Measurements from ENCODE around the gene BBS5. TPM values are rescaled to one million over a fixed set of nuclear protein-coding genes. Genes with fewer than 3 reads are reported as not detected.
"Not testable (repeated sequence)": the region's sequence is repeated elsewhere in the genome, so short reads cannot be mapped to it uniquely, and the experiment has no call there.

Gene BBS5
- total RNA-seq, 1 donor from 2014 or later: 10.1 TPM

DNA sequence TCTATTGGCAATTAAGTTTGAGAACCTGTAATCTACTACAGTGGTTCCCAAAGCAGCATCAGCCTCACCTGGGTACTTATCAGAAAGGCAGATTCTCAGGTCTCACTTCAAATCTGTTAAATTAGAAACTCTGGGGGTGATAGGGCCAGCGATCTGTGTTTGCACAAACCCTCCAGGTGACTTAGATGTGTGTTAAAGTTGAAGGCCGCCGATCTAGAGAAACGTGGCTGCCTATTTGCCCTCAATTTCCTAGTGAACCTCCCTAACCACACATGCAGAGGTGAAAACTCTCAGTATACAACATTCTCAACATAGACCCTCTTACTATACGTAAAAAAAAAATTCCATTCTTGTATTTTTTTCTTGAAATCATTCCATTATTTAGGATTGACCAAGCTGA, 44.4 kb downstream of the BBS5 start:
- DNase-seq (ENCODE audit: low read depth, low spot score): no peak
- Mint-ChIP-seq H3K36me3 (ENCODE audit: low read depth) (no peaks in the 10 kb centered on the region), H3K27me3 (ENCODE audit: low read depth) (no peaks in the 10 kb centered on the region), H3K4me3 (no peak overlapping the region), H3K4me1 (peaks cover 14% of the 10 kb centered on the region), H3K27ac (ENCODE audit: unreplicated experiment) (no peak overlapping the region), H3K9me3 (no peaks in the 10 kb centered on the region)
- TF ChIP-seq CTCF (conservative IDR thresholded peaks at IDR 0.05): no peak

DNA sequence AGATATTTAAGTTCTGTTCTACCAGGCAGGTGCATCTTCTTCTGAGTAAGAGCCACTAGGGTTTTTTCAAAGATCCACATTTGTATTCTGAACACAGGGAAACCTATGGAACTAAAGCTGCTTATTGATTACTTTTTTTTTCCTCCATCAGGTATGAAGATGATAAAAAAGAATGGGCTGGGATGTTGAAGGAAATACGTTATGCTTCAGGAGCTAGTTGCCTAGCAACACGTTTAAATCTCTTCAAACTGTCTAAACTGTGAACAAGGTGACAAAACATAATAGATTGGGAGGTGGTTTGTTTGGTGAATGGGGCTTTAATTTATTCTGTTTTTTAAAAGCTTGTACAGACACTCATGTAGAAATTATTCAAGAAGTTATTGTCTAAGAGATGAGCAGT, 46.1 kb downstream of the BBS5 start:
- Mint-ChIP-seq H3K9me3 (no peaks in the 10 kb centered on the region), H3K4me1 (peaks cover 14% of the 10 kb centered on the region), H3K36me3 (ENCODE audit: low read depth) (peaks cover 7% of the 10 kb centered on the region), H3K27me3 (ENCODE audit: low read depth) (no peaks in the 10 kb centered on the region), H3K27ac (ENCODE audit: unreplicated experiment) (no peak overlapping the region), H3K4me3 (no peak overlapping the region)
- no peak for DNase-seq (ENCODE audit: low read depth, low spot score)
- TF ChIP-seq CTCF (conservative IDR thresholded peaks at IDR 0.05): no peak

- Mint-ChIP-seq H3K9me3 (no peaks in the 10 kb centered on the region), H3K4me3 (no peak overlapping the region), H3K36me3 (ENCODE audit: low read depth) (peaks cover 7% of the 10 kb centered on the region), H3K27ac (ENCODE audit: unreplicated experiment) (no peak overlapping the region), H3K4me1 (peaks cover 14% of the 10 kb centered on the region), H3K27me3 (ENCODE audit: low read depth) (no peaks in the 10 kb centered on the region)
- no peak for DNase-seq (ENCODE audit: low read depth, low spot score)
- no peak for TF ChIP-seq CTCF (conservative IDR thresholded peaks at IDR 0.05)
These were observed 47.2 kb downstream of the BBS5 start for GRCh38 chr2:169526451-169526850.

- H3K4me3 Mint-ChIP-seq: no peak overlapping the region
- H3K9me3 Mint-ChIP-seq: no peaks in the 10 kb centered on the region
- peaks cover 14% of the 10 kb centered on the region for H3K4me1 Mint-ChIP-seq
- H3K27me3 Mint-ChIP-seq (ENCODE audit: low read depth): no peaks in the 10 kb centered on the region
- peak; percentile 88 for TF ChIP-seq CTCF (conservative IDR thresholded peaks at IDR 0.05)
- H3K27ac Mint-ChIP-seq (ENCODE audit: unreplicated experiment): no peak overlapping the region
- DNase-seq (ENCODE audit: low read depth, low spot score): peak; percentile 74
- H3K36me3 Mint-ChIP-seq (ENCODE audit: low read depth): peaks cover 7% of the 10 kb centered on the region
These were observed 49.0 kb downstream of the BBS5 start for GRCh38 chr2:169528271-169528701.

GRCh38 chr2:169539460-169539859, 60.2 kb downstream of the BBS5 start:
- H3K4me1 Mint-ChIP-seq; DNase-seq (ENCODE audit: low read depth, low spot score); H3K27me3 Mint-ChIP-seq (ENCODE audit: low read depth); H3K4me3 Mint-ChIP-seq; H3K36me3 Mint-ChIP-seq (ENCODE audit: low read depth); H3K9me3 Mint-ChIP-seq; H3K27ac Mint-ChIP-seq (ENCODE audit: unreplicated experiment): not testable (repeated sequence)

DNA sequence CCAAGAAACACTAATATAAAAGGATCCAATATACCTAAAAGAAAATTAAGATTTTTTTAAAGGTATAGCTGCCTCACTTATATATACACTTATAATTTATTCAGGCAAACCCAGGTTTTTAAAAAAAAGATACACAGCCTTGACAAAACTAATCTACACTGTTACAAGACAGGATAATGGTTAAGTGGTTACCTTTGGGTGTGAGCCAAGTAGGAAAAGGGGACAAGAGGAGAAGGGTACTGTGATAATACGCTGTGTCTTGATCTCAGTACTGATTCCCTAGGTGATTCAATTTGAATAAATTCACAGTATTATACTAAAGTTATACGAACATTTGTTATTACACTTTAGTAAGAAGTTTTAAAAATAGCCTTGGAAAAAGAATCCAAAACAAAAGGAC, 60.9 kb downstream of the BBS5 start:
- H3K27ac Mint-ChIP-seq (ENCODE audit: unreplicated experiment): no peak overlapping the region
- no peaks in the 10 kb centered on the region for H3K27me3 Mint-ChIP-seq (ENCODE audit: low read depth)

More for the DNA sequence above, 60.9 kb downstream of the BBS5 start:
- DNase-seq (ENCODE audit: low read depth, low spot score): no peak
- no peak for TF ChIP-seq CTCF (conservative IDR thresholded peaks at IDR 0.05)
- Mint-ChIP-seq H3K4me3 (no peak overlapping the region), H3K36me3 (ENCODE audit: low read depth) (peaks cover 5% of the 10 kb centered on the region), H3K4me1 (no peaks in the 10 kb centered on the region), H3K9me3 (no peaks in the 10 kb centered on the region)
